Muscle layer of colon (tissue), 2 donors: ENCODE data around the gene FOXO3.
A peak's percentile ranks its signal among the peaks of the same experiment; 100 is the strongest.

Experiments
- H3K27ac ChIP-seq: one replicate; pipeline ENCODE4 v1.7.0; 2013; ENCODE audit warnings: low read depth, mild to moderate bottlenecking, low read length, moderate library complexity
- H3K27me3 ChIP-seq, 2 donors: one replicate each; pipeline ENCODE4 v1.7.0; 2013; ENCODE audit warnings: low read length in 2 of 2, mild to moderate bottlenecking in 2 of 2; ENCODE audit not compliant: insufficient read depth in 2 of 2, control insufficient read depth in 1 of 2
- H3K36me3 ChIP-seq: one replicate; pipeline ENCODE4 v1.7.0; 2013; ENCODE audit warnings: mild to moderate bottlenecking, low read length; ENCODE audit not compliant: insufficient read depth
- H3K4me1 ChIP-seq: one replicate; pipeline ENCODE4 v1.7.0; 2013; ENCODE audit warnings: mild to moderate bottlenecking, low read length; ENCODE audit not compliant: insufficient read depth
- H3K4me3 ChIP-seq, 2 donors: one replicate each; pipeline ENCODE4 v1.7.0; 2013; ENCODE audit warnings: low read length in 2 of 2, low read depth in 1 of 2, mild to moderate bottlenecking in 1 of 2, moderate library complexity in 1 of 2
- H3K9ac ChIP-seq: one replicate; pipeline ENCODE4 v1.7.0; 2013; ENCODE audit warnings: low read length
- H3K9me3 ChIP-seq: one replicate; pipeline ENCODE4 v1.7.0; 2013; ENCODE audit warnings: mild to moderate bottlenecking, low read length
- donor health status: abdominal sarcoma.
- donor health status: Adenocarcinoma of cecum.

FOXO3 gene

DNA sequence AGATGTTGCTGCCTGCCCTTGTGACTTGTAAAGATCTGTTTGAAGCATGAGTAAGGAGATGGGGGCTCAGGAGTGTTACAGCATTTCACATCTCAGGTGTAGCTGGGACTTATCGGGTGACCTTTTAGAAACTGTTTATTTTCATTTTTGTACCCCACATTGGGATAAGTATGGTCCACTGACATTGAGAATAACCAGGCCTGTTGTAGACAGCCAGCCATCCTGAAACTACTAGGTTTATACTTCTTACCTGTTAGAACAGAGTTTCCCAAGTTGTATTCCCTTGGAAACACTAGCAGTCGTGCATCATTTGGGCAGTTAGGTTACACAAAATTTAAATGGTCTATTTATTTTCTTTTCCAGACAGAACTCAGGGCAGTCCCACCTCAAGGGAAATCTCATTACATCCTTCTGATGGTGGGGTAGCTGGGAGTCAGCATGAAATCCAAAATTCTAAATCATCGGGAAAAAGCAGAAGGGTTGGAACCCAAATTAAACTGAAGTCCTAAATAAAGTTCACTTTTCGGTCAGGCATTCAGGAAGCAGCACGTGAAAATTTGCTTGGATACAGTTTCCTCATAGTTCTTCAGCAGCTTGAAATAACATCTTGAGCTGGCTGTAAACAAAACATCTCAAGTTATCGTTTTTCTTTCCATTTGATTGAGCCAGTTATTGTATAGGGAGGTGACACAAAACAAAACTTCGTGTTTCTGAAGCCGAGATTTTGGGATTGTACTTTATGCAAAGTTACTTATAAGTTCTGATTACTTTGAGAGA, 30.5 kb downstream of the FOXO3 start:
- Histone ChIP-seq H3K36me3 (no peaks in the 10 kb centered on the region), H3K9ac (peak overlapping the region; percentile 22), H3K27me3 (no peaks in the 10 kb centered on the region), H3K4me1 (peaks cover 96% of the 10 kb centered on the region), H3K9me3 (no peaks in the 10 kb centered on the region), H3K4me3 (peak overlapping the region in 1 of 2 donors; percentile 26), H3K27ac (peak overlapping the region; percentile 70)

DNA sequence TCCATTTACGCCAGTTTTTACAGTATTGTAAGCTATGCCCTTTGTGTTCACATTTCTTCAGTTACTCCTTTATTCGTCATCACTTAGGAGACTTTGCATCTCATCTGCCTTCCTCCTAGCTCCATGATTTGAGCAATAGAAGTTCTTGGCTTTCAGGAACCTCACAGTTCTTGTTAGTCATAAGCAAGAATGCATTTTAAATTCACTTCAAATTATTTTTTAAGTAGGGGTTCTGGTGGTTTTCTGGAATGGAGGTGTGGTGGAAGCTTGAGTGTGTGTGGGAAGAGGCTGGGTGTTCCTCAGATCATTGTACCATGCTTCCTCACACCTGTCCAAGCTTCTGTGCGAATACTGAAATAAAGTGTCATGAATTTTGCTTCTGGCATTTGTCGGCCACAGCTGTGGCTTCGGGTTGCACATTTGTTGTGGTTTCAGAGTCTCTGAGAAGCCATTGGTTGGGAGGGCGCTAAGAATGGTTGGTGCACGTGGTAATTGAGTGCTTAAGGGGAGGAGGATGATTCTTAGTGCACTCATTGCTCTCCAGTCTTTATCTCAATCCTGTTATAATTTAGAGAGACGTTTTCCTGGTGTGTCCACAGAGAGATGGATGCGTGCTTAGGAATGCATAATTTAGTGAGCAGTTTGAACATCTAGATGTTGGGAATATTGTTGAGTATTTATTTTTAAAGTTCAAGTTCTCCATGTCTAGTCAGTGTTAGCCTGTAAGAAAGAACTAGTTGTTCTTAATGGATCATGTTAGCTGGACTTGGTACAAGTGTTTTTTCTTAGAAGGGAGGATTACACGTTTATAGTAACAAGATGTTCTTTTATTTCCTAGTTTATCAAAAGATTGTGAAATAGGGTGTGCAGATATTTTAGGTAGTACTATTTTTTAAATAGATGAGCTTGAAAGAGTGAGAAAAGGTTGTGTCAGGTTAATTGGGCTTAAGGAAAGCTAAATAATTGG, 31.9 kb downstream of the FOXO3 start:
- H3K9ac ChIP-seq: no peak overlapping the region
- no peak overlapping the region for H3K4me3 ChIP-seq
- peaks cover 99% of the 10 kb centered on the region for H3K4me1 ChIP-seq
- H3K36me3 ChIP-seq: no peaks in the 10 kb centered on the region
- no peaks in the 10 kb centered on the region for H3K27me3 ChIP-seq
- no peaks in the 10 kb centered on the region for H3K9me3 ChIP-seq
- H3K27ac ChIP-seq: peak overlapping the region; percentile 70

DNA sequence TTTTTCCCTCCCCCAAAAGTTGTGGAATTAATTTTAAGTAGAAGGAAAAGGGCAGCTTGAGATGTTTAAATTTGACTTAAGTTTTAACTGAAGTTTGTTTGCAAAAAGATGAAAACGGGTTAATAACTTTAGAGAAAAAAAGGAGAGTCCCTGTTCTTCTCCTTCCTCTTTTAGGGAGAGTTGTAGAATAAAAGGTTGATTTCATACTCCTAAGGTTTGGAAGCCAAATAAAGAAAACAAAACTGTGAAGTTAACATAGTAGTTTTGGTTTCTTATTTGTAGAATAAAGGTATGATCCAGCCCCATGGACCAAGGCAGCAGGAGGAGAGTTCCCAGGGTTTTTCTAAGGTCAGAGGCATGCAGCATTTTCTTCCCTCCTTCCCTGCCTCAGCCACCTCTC, 33.4 kb downstream of the FOXO3 start:
- H3K4me1 ChIP-seq: peaks cover 99% of the 10 kb centered on the region
- no peaks in the 10 kb centered on the region for H3K36me3 ChIP-seq
- no peaks in the 10 kb centered on the region for H3K27me3 ChIP-seq
- no peak overlapping the region for H3K4me3 ChIP-seq
- H3K9me3 ChIP-seq: no peaks in the 10 kb centered on the region
- H3K27ac ChIP-seq: peak overlapping the region; percentile 37
- H3K9ac ChIP-seq: no peak overlapping the region

DNA sequence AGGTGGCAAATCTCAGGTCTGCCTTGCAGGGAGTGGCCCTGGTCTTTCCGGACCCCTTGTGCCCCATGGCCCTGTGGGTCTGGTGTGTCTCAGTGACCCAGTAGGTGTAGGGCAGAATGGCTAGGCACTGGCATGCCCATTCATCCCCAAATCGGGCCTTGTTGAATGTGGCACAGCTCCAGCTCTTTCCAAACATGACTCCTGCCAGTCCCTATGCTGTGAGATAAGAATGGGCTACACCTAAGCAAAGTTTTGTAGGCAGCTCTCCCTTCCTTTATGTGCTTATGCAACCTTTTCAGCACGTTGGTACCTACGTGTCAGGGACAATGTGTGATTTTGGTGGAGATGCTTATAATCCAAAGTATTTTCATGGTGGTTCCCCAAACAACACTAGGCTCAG, 33.9 kb downstream of the FOXO3 start:
- H3K27ac ChIP-seq: peak overlapping the region; percentile 37
- H3K9ac ChIP-seq: no peak overlapping the region
- no peaks in the 10 kb centered on the region for H3K9me3 ChIP-seq
- H3K4me1 ChIP-seq: peaks cover 99% of the 10 kb centered on the region
- no peaks in the 10 kb centered on the region for H3K27me3 ChIP-seq
- no peak overlapping the region for H3K4me3 ChIP-seq
- H3K36me3 ChIP-seq: no peaks in the 10 kb centered on the region

DNA sequence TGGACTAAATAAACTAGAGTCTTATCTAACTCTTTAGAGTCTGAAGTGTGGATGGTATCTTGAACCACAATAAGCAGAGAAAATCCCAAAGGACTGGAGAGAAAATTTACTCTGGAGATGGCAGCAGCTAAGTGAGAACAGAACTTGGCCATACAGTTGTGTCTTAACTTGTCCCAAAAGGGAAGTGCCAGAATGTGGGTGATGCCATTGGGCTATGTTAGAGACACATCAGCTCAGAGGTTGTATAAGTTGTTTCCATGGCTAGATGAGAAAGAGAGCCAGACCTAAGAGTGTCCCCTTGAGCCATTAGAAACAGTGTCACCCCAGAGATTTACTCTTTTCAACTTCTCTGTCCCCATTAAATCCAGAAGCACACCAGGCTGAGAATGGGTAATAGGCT, 36.2 kb downstream of the FOXO3 start:
- Histone ChIP-seq H3K9me3 (no peaks in the 10 kb centered on the region), H3K27ac (no peak overlapping the region), H3K9ac (no peak overlapping the region), H3K4me3 (no peak overlapping the region), H3K27me3 (no peaks in the 10 kb centered on the region), H3K4me1 (peaks cover 78% of the 10 kb centered on the region), H3K36me3 (no peaks in the 10 kb centered on the region)

DNA sequence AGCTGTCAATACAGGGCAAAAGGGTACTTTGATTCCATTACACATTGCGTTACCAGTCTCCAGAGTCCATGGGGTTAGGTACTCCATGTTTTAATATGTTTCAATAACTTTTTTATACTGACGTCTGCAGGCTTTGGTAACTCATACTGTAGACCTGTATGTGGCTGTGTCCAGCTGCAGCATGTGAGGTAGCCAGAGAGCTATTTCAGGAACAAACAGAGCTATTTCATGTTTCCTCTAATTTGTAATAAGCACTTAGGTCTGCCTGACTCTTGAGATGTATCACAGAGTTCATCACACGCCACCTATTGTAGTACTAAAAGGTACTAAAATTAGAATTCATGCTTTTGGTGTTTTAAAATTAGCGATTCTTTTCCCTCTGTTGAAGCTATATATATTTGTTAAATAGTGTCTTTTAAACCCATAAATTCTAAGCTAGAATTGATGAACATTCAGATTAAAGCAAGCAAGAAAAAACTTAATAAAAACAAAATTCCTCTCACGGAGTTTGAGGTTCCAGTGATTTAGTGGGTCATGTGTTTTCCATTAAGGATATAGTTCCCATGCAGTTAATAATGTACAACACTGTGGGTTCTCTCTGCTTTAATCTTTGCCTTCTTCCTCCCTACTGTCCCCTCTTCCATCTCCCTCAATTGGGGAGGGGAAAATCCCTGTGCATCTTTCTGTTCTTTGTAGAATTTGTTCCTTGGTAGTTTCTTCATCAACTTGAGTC, 37.0 kb downstream of the FOXO3 start:
- H3K4me1 ChIP-seq: peaks cover 70% of the 10 kb centered on the region
- no peak overlapping the region for H3K9ac ChIP-seq
- no peaks in the 10 kb centered on the region for H3K36me3 ChIP-seq

DNA sequence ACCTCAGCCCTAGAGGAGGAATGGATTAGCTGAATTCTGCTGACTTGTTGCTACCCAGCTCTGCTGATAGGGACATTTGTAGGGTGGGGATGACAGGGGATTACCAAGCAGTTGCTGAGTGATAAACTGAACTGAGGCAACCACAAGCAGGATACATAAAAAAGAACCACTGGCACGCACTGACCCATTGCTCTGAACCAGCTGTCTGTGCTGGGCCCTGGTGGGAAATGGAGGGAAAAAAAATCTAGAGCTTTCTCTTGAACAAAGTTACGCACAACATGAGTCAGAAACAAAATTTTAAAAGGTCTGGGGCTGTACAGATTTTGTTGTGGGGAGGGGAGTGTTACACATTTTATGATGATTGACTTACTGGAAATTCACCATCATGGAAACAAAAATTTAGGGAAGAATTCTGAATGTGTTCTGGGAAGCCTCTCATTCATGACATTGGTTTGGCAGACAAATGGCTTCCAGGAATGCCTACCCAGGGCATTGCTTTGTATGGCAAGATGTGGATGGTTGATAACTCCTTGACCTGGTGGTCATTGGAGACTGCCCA, 37.7 kb downstream of the FOXO3 start:
- Histone ChIP-seq H3K36me3 (no peaks in the 10 kb centered on the region), H3K27me3 (no peaks in the 10 kb centered on the region), H3K9ac (no peak overlapping the region), H3K9me3 (no peaks in the 10 kb centered on the region), H3K27ac (peak overlapping the region; percentile 59), H3K4me3 (no peak overlapping the region), H3K4me1 (peaks cover 64% of the 10 kb centered on the region)

More for the DNA sequence above, 37.0 kb downstream of the FOXO3 start:
- Histone ChIP-seq H3K27ac (peak overlapping the region; percentile 59), H3K27me3 (no peaks in the 10 kb centered on the region), H3K9me3 (no peaks in the 10 kb centered on the region), H3K4me3 (no peak overlapping the region)

DNA sequence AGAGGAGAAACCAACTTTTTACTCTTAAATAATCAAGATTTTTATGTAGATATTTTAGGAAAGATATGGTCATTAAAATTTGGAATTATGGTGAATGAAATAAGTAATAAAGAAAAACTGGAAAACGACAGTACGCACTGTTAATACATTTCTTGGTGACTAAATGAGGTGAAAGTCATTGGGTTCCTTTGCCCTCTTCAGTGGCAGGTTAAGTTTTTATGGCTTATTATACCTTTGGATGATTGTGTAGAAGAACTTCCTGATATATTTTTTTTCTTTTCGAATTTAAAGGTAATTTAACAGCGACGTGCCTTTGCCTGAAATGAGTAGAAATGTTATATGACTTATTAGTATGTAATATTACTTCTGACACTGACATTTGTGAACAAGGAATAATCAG, 43.4 kb downstream of the FOXO3 start:
- Histone ChIP-seq H3K36me3 (no peaks in the 10 kb centered on the region), H3K27me3 (no peaks in the 10 kb centered on the region), H3K27ac (no peak overlapping the region), H3K4me1 (peaks cover 35% of the 10 kb centered on the region), H3K9ac (no peak overlapping the region), H3K9me3 (no peaks in the 10 kb centered on the region), H3K4me3 (no peak overlapping the region)

DNA sequence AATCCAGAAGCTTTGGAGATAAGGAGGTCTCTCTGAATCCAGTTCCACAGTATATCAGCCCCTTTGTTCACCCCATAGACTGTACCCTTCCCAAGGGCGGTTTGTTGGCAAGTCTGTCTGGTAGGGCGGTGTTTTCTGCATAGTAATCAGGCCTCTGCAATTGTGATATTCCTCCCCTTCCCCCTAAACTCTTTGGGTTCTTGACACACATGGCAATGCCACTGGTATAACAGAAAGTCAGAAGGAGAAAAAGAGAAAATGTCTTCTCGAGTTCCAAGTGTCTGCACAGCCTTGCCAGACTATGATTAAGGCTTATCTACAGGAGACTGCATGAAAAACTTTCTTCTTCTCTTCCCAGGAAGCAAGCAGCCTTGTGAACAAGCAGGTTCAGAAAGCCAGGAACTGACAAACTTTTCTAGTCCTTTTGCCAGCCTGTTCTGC, 45.6 kb downstream of the FOXO3 start:
- Histone ChIP-seq H3K27ac (no peak overlapping the region), H3K36me3 (no peaks in the 10 kb centered on the region), H3K4me3 (no peak overlapping the region), H3K9me3 (no peaks in the 10 kb centered on the region), H3K27me3 (no peaks in the 10 kb centered on the region), H3K9ac (no peak overlapping the region), H3K4me1 (peaks cover 46% of the 10 kb centered on the region)

DNA sequence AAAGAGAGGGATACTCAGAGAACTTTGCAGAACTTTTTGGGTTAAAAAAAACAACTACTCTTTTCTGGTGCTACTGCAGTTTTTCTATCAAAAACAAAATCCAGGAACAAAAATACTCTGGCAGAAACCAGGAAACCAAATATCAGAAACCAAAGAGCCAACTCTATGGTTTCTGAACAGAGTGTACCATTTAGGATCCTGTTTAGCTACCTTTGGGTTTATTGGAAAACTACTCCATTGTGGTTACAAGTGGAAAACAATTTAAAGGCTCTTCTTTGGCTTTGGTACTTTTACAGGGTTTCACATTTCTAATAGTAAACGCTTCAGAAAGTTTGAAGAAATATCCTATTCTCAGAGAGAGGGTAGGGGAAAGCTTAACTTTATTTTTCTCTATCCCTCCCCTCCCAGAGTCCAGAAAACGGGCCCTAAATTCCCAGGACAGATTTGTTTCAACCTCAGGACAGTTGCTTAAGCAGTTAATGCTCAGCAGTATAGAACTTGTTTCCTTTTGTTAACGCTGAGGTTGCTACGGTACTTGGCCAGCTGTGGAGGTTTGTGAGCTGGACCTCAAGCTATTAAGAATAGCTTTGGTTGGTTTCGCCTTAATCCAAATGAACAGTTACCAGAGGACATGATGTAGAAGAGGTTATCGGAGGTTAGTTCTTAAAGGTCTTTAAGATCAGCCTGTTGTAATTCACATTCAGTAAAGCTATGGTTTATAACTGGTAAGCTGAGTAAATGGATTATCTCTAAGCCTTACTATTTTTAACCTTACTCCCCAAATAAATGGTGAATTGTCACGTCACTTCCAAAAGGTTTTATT, 47.9 kb downstream of the FOXO3 start:
- H3K27me3 ChIP-seq: no peaks in the 10 kb centered on the region
- no peaks in the 10 kb centered on the region for H3K9me3 ChIP-seq
- peaks cover 49% of the 10 kb centered on the region for H3K4me1 ChIP-seq
- H3K36me3 ChIP-seq: no peaks in the 10 kb centered on the region
- H3K9ac ChIP-seq: no peak overlapping the region
- peak overlapping the region; percentile 61 for H3K27ac ChIP-seq
- no peak overlapping the region for H3K4me3 ChIP-seq
